NCI-H524 treated with DMSO at 0.1 percent for 48 hours (cell line): ENCODE data around the gene MC4R.

Experiments used
- DNase-seq: peaks from one replicate; lab custom pipeline; 2025; lab: John Stamatoyannopoulos, UW

The MC4R gene

DNA sequence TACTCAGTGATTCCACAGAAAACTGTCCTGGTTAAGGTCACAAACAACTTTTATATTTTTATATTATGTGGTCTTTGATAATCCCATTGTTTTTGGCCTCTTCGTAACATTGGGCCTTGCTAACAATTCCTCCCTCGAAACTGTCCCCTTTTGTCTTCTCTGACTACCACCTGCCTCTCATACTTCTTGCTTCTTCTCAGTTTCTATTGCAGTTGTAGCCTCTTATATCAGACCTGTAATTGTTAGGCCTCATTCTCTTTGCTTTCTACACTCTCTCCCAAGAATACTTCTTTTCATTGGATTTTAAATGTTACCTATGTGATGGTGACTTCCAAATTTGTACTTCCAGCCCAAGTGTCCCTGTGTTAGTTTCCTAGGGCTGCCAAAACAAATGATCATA, 44.7 kb downstream of the MC4R start:
- DNase-seq, result no peak

DNA sequence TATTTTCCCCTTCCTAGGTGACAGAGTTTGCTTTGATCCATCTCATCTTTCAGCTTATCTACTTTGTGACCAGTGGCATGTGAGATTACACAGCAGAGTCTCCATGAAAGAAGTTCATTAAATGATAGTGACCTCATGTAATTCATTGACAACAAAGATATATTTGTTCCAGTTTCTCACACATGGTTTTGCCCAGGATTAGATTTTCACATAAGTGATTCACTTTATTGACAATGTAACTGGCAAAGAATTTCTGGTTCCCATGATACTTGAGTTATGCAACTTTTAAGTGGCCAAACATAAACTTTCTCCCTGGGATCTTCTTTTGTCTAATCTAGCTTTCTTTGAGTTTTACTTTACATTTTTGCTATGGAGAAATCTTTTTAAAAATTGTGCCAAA, 50.0 kb downstream of the MC4R start:
- no peak for DNase-seq
